DND-41 (cell line): ENCODE data around the gene MOGAT3.

ENCODE experiments used
- ATAC-seq: fragments of 200-7000 bp; cut with Tn5 transposase; 3 replicates; pipeline ENCODE4 v1.9.1; 2021; ENCODE audit warnings: low read depth; ENCODE audit not compliant: insufficient read depth
- DNase-seq: peaks from one replicate; pipeline ENCODE4 v3.0.0-alpha.2; 2020
- H2AFZ ChIP-seq: 2 replicates; pipeline ENCODE4 v1.6.0; 2012; ENCODE audit warnings: low read depth, low read length
- H3K27ac ChIP-seq: 2 replicates; pipeline ENCODE4 v1.5.1; 2012; ENCODE audit warnings: low read length, inconsistent platforms
- H3K27me3 ChIP-seq: fragments of 200-600 bp; sonication (generic); 2 replicates; pipeline ENCODE4 v1.6.0; 2012; ENCODE audit warnings: low read length, mild to moderate bottlenecking, inconsistent platforms; ENCODE audit not compliant: insufficient read depth, poor library complexity
- H3K36me3 ChIP-seq: 2 replicates; pipeline ENCODE4 v1.5.1; 2012; ENCODE audit warnings: low read length, inconsistent platforms; ENCODE audit not compliant: insufficient read depth
- H3K4me1 ChIP-seq: 2 replicates; pipeline ENCODE4 v1.5.1; 2012; ENCODE audit warnings: mild to moderate bottlenecking, low read length; ENCODE audit not compliant: insufficient read depth
- H3K4me2 ChIP-seq: 2 replicates; pipeline ENCODE4 v1.6.0; 2012; ENCODE audit warnings: mild to moderate bottlenecking, moderate library complexity, low read length, inconsistent platforms; ENCODE audit not compliant: insufficient read depth
- H3K4me3 ChIP-seq, 2 experiments: fragments of 200-600 bp in 1 of 2; shearing (Covaris generic) in 1 of 2; 2 replicates each; pipeline ENCODE4 v1.5.1; 2012 to 2016; ENCODE audit warnings: inconsistent platforms in 2 of 2, low read length in 2 of 2, mild to moderate bottlenecking in 2 of 2, low read depth in 1 of 2, moderate library complexity in 1 of 2
- H3K79me2 ChIP-seq: 2 replicates; pipeline ENCODE4 v1.6.0; 2012; ENCODE audit warnings: low read length, inconsistent platforms; ENCODE audit not compliant: insufficient read depth
- H3K9ac ChIP-seq: 2 replicates; pipeline ENCODE4 v1.6.0; 2012; ENCODE audit warnings: low read depth, mild to moderate bottlenecking, inconsistent platforms, low read length, moderate library complexity
- H3K9me3 ChIP-seq: 2 replicates; pipeline ENCODE4 v1.5.1; 2012; ENCODE audit warnings: low read length, moderate library complexity, mild to moderate bottlenecking, inconsistent platforms; ENCODE audit not compliant: insufficient read depth, severe bottlenecking
- H4K20me1 ChIP-seq: 2 replicates; pipeline ENCODE4 v1.6.0; 2012; ENCODE audit warnings: low read length; ENCODE audit not compliant: insufficient read depth
- EZH2 ChIP-seq: IDR thresholded peaks from 3 replicates; pipeline ENCODE4 v1.6.1; 2012; ENCODE audit warnings: borderline replicate concordance, low read depth, mild to moderate bottlenecking, moderate library complexity, low read length, inconsistent platforms; ENCODE audit not compliant: severe bottlenecking
- TF ChIP-seq, protein P1 (sequence below): IDR thresholded peaks from 2 replicates; pipeline ENCODE4 v1.5.1; 2012; ENCODE audit warnings: borderline replicate concordance, low read length, moderate library complexity, mild to moderate bottlenecking; ENCODE audit not compliant: poor library complexity, severe bottlenecking; ENCODE audit errors: extremely low read depth

MOGAT3 gene

GRCh38 chr7:101211501-101211900 is 10.7 kb upstream of the MOGAT3 start:
- Histone ChIP-seq H3K9ac (no peak overlapping the region), H2AFZ (no peak overlapping the region), H3K27me3 (no peaks in the 10 kb centered on the region), H3K79me2 (0 out of 2 replicates have a peak, but pooled peaks cover under 1% of the 10 kb centered on the region), H3K9me3 (no peaks in the 10 kb centered on the region), H3K4me3 (no peak overlapping the region), H3K27ac (no peak overlapping the region), H3K4me2 (no peak overlapping the region), H4K20me1 (no peaks in the 10 kb centered on the region), H3K36me3 (peaks cover 26% of the 10 kb centered on the region), H3K4me1 (peaks cover 7% of the 10 kb centered on the region)
- DNase-seq, result no peak
- TF ChIP-seq EZH2, result no peak
- TF ChIP-seq, protein P1, sequence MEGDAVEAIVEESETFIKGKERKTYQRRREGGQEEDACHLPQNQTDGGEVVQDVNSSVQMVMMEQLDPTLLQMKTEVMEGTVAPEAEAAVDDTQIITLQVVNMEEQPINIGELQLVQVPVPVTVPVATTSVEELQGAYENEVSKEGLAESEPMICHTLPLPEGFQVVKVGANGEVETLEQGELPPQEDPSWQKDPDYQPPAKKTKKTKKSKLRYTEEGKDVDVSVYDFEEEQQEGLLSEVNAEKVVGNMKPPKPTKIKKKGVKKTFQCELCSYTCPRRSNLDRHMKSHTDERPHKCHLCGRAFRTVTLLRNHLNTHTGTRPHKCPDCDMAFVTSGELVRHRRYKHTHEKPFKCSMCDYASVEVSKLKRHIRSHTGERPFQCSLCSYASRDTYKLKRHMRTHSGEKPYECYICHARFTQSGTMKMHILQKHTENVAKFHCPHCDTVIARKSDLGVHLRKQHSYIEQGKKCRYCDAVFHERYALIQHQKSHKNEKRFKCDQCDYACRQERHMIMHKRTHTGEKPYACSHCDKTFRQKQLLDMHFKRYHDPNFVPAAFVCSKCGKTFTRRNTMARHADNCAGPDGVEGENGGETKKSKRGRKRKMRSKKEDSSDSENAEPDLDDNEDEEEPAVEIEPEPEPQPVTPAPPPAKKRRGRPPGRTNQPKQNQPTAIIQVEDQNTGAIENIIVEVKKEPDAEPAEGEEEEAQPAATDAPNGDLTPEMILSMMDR, result no peak
- no peak for ATAC-seq

GRCh38 chr7:101210143-101210542 is 9.3 kb upstream of the MOGAT3 start:
- TF ChIP-seq, protein P1, result no peak
- no peak for TF ChIP-seq EZH2
- Histone ChIP-seq H3K4me1 (no peaks in the 10 kb centered on the region), H3K9ac (no peak overlapping the region), H3K4me2 (no peak overlapping the region), H3K27ac (no peak overlapping the region), H3K79me2 (no peaks in the 10 kb centered on the region), H4K20me1 (no peaks in the 10 kb centered on the region), H2AFZ (no peak overlapping the region), H3K36me3 (peaks cover 26% of the 10 kb centered on the region), H3K4me3 (no peak overlapping the region), H3K9me3 (no peaks in the 10 kb centered on the region), H3K27me3 (no peaks in the 10 kb centered on the region)
- no peak for DNase-seq
- ATAC-seq, result no peak

GRCh38 chr7:101208794-101209193 is 8.0 kb upstream of the MOGAT3 start:
- TF ChIP-seq EZH2, result no peak
- TF ChIP-seq, protein P1, result no peak
- no peaks in the 10 kb centered on the region for H3K9me3 ChIP-seq
- H3K27me3 ChIP-seq, result no peaks in the 10 kb centered on the region
- ATAC-seq, result no peak
- H4K20me1 ChIP-seq, result no peaks in the 10 kb centered on the region
- H3K4me3 ChIP-seq, result no peak overlapping the region
- H2AFZ ChIP-seq, result no peak overlapping the region
- no peaks in the 10 kb centered on the region for H3K79me2 ChIP-seq
- no peak for DNase-seq
- no peak overlapping the region for H3K4me2 ChIP-seq
- no peaks in the 10 kb centered on the region for H3K4me1 ChIP-seq
- H3K36me3 ChIP-seq, result peaks cover 21% of the 10 kb centered on the region
- H3K9ac ChIP-seq, result no peak overlapping the region
- no peak overlapping the region for H3K27ac ChIP-seq

DNA sequence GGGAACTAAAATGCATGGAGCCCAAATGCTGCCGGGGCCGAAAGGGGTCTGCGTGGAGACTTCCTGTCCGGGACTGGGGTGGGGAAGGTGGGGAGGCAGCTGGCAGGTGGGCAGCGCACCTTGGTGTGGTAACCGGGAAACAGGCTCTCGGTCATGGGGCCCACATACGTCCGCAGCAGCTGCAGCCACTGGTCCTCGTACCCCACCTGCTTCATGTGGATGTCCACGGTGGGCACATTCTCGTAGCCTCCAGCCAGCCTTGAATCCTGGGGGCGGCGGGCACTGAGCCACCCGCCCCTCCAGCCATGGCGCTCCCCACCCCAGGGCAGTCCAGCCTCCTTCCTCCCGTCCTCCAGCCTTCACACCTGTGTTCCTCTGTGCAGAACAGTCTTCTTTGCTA is 6.6 kb upstream of the MOGAT3 start:
- H3K4me1 ChIP-seq, result no peaks in the 10 kb centered on the region
- TF ChIP-seq EZH2, result no peak
- TF ChIP-seq, protein P1, result no peak
- H3K79me2 ChIP-seq, result no peaks in the 10 kb centered on the region
- H3K9me3 ChIP-seq, result no peaks in the 10 kb centered on the region
- ATAC-seq (no peak), DNase-seq (no peak)
- peaks cover 21% of the 10 kb centered on the region for H3K36me3 ChIP-seq
- H3K27ac ChIP-seq, result no peak overlapping the region
- H4K20me1 ChIP-seq, result no peaks in the 10 kb centered on the region
- no peak overlapping the region for H3K4me3 ChIP-seq
- H3K9ac ChIP-seq, result no peak overlapping the region
- H3K27me3 ChIP-seq, result no peaks in the 10 kb centered on the region
- H3K4me2 ChIP-seq, result no peak overlapping the region
- no peak overlapping the region for H2AFZ ChIP-seq
